Measurements from ENCODE around the gene MYH13.

MYH13 gene

DNA sequence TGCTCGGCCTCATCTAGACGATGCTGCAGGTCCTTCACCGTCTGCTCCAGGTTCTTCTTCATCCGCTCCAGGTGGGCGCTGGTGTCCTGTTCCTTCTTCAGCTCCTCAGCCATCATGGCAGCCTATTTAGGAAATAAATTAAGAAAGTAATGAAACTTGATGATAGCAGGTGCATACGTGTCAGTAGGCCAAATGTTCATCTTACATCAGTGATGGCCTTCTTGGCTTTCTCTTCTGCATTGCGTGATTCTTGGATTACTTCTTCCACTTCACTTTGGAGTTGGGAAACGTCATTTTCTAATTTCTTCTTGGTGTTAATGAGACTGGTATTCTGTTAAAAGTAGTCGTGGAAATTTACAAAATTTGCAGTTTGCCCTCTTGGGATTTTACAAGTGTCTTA lies 20.1 kb upstream of the MYH13 start:
- DNase-seq (ENCODE audit: low read depth in 1 of 2, low spot score in 1 of 2), result no peak
- TF ChIP-seq, protein P1, sequence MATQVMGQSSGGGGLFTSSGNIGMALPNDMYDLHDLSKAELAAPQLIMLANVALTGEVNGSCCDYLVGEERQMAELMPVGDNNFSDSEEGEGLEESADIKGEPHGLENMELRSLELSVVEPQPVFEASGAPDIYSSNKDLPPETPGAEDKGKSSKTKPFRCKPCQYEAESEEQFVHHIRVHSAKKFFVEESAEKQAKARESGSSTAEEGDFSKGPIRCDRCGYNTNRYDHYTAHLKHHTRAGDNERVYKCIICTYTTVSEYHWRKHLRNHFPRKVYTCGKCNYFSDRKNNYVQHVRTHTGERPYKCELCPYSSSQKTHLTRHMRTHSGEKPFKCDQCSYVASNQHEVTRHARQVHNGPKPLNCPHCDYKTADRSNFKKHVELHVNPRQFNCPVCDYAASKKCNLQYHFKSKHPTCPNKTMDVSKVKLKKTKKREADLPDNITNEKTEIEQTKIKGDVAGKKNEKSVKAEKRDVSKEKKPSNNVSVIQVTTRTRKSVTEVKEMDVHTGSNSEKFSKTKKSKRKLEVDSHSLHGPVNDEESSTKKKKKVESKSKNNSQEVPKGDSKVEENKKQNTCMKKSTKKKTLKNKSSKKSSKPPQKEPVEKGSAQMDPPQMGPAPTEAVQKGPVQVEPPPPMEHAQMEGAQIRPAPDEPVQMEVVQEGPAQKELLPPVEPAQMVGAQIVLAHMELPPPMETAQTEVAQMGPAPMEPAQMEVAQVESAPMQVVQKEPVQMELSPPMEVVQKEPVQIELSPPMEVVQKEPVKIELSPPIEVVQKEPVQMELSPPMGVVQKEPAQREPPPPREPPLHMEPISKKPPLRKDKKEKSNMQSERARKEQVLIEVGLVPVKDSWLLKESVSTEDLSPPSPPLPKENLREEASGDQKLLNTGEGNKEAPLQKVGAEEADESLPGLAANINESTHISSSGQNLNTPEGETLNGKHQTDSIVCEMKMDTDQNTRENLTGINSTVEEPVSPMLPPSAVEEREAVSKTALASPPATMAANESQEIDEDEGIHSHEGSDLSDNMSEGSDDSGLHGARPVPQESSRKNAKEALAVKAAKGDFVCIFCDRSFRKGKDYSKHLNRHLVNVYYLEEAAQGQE (IDR thresholded peaks at IDR 0.05; ENCODE audit: insufficient replicate concordance, low read depth), result no peak
- TF ChIP-seq POLR2AphosphoS5 (IDR thresholded peaks at IDR 0.05; ENCODE audit: low read depth) (no peak), GABPA (IDR thresholded peaks at IDR 0.05; ENCODE audit: low read depth) (no peak), SPI1 (IDR thresholded peaks at IDR 0.05; ENCODE audit: borderline replicate concordance, low read depth) (no peak)
- TF ChIP-seq, protein P2, sequence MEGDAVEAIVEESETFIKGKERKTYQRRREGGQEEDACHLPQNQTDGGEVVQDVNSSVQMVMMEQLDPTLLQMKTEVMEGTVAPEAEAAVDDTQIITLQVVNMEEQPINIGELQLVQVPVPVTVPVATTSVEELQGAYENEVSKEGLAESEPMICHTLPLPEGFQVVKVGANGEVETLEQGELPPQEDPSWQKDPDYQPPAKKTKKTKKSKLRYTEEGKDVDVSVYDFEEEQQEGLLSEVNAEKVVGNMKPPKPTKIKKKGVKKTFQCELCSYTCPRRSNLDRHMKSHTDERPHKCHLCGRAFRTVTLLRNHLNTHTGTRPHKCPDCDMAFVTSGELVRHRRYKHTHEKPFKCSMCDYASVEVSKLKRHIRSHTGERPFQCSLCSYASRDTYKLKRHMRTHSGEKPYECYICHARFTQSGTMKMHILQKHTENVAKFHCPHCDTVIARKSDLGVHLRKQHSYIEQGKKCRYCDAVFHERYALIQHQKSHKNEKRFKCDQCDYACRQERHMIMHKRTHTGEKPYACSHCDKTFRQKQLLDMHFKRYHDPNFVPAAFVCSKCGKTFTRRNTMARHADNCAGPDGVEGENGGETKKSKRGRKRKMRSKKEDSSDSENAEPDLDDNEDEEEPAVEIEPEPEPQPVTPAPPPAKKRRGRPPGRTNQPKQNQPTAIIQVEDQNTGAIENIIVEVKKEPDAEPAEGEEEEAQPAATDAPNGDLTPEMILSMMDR (IDR thresholded peaks at IDR 0.05; ENCODE audit: insufficient read depth, low read length), result no peak
- no peak overlapping the region for H3K4me3 ChIP-seq (replicated peaks; ENCODE audit: insufficient read depth, low read length)

DNA sequence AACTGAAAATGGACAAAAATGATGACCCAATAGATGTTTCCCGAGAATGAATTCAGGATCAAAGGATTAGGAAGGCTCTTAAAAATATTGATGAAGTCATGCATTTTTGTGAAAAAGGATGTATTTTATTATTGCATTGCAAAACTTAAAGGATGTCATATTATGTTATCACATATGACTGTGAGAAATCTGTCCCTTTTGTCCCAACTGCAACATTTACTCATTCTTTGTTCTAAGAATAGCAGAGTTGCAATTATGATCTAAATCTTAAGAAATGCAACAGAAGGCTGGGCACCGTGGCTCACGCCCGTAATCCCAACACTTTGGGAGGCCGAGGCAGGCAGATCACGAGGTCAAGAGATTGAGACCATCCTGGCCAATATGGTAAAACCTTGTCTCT lies 13.1 kb upstream of the MYH13 start:
- H3K27me3 ChIP-seq (ENCODE audit: insufficient read depth, poor library complexity, severe bottlenecking), result no peaks in the 10 kb centered on the region
- no peak overlapping the region for H3K27ac ChIP-seq (replicated peaks)
- DNase-seq (ENCODE audit: low read depth in 1 of 2, low spot score in 1 of 2), result no peak
- TF ChIP-seq SPI1 (IDR thresholded peaks at IDR 0.05; ENCODE audit: borderline replicate concordance, low read depth) (no peak), GABPA (IDR thresholded peaks at IDR 0.05; ENCODE audit: low read depth) (no peak), POLR2AphosphoS5 (IDR thresholded peaks at IDR 0.05; ENCODE audit: low read depth) (no peak)
- TF ChIP-seq, protein P2 (IDR thresholded peaks at IDR 0.05; ENCODE audit: insufficient read depth, low read length), result no peak
- TF ChIP-seq, protein P1 (IDR thresholded peaks at IDR 0.05; ENCODE audit: insufficient replicate concordance, low read depth), result no peak
- H3K4me3 ChIP-seq (replicated peaks; ENCODE audit: insufficient read depth, low read length), result no peak overlapping the region

More for the DNA sequence above, 20.1 kb upstream of the MYH13 start:
- H3K27me3 ChIP-seq (ENCODE audit: insufficient read depth, poor library complexity, severe bottlenecking), result no peaks in the 10 kb centered on the region
- H3K27ac ChIP-seq (replicated peaks), result no peak overlapping the region

DNA sequence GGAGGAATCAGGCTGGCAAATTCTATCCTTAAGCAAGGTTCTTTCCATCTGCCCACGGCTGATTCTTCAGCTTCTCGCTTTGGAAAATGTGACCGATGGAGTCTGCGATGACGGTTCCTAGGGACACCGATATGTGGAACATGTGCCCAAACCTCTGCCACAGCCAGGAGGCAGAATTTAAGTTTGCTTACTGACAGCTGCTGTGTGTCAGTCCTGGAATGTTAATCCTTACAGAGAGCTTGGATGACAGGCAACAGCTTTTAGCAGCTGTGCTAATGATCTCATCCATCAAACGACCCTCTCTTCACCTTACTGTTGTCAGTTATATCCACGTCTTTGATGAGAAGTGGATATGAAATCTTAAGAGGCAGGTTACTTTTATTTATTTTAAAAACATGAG lies 11.4 kb upstream of the MYH13 start:
- TF ChIP-seq POLR2AphosphoS5 (IDR thresholded peaks at IDR 0.05; ENCODE audit: low read depth) (no peak), GABPA (IDR thresholded peaks at IDR 0.05; ENCODE audit: low read depth) (no peak), SPI1 (IDR thresholded peaks at IDR 0.05; ENCODE audit: borderline replicate concordance, low read depth) (no peak)
- TF ChIP-seq, protein P2 (IDR thresholded peaks at IDR 0.05; ENCODE audit: insufficient read depth, low read length), result no peak
- TF ChIP-seq, protein P1 (IDR thresholded peaks at IDR 0.05; ENCODE audit: insufficient replicate concordance, low read depth), result no peak
- H3K27me3 ChIP-seq (ENCODE audit: insufficient read depth, poor library complexity, severe bottlenecking), result no peaks in the 10 kb centered on the region
- no peak for DNase-seq (ENCODE audit: low read depth in 1 of 2, low spot score in 1 of 2)
- H3K27ac ChIP-seq (replicated peaks), result no peak overlapping the region
- no peak overlapping the region for H3K4me3 ChIP-seq (replicated peaks; ENCODE audit: insufficient read depth, low read length)

All from HL-60 (cell line).